Adipose tissue (tissue), 3 donors: ENCODE measurements around the gene CSMD2. TPM values are rescaled to one million over a fixed set of nuclear protein-coding genes. Genes with fewer than 3 reads are reported as not detected.

Experiments used
- H3K27ac ChIP-seq: one replicate; pipeline ENCODE4 v1.5.1; 2013; ENCODE audit warnings: low read depth, low read length
- WGBS, 3 donors: extraction: QIAGEN DNeasy Blood & Tissue Kit; methylation state at CpG; one replicate each; pipeline ENCODE4 v1.1.7; 2013; 5-methylcytosine and 5-hydroxymethylcytosine counted together
- polyA plus RNA-seq, 3 donors: library from polyadenylated mRNA; stranded (reverse); fragments of 200-250 nt; gene quantifications; one replicate each; pipeline ENCODE4 v1.2.3, GENCODE V29; 2013
- donor health status: healthy with polysubstance abuse.
- donor health status: Bipolar disorder and iron deficiency.
- donor health status: healthy.

The CSMD2 gene
- polyA plus RNA-seq, 3 donors = under 0.01 to 0.21 (median 0.07) TPM

GRCh38 chr1:34163792-34164731, 968 bp downstream of the CSMD2 start:
- WGBS, 3 donors = 1 to 2% (median 1%) methylated on average over 57 to 75 of the region's 75 CpGs
- no peak overlapping the region for H3K27ac ChIP-seq

- WGBS, 3 donors = 2 to 3% (median 2%) methylated on average over 44 to 46 of the region's 46 CpGs
- H3K27ac ChIP-seq = no peak overlapping the region
These were observed 1.9 kb downstream of the CSMD2 start for GRCh38 chr1:34162852-34163766.

- no peak overlapping the region for H3K27ac ChIP-seq
- WGBS, 3 donors = 43 to 62% (median 55%) methylated on average over 3 of the region's 3 CpGs
These were observed 8.3 kb downstream of the CSMD2 start for GRCh38 chr1:34156739-34157138.

GRCh38 chr1:34155860-34156259, 9.2 kb downstream of the CSMD2 start:
- WGBS, 3 donors = 67 to 76% (median 73%) methylated on average over 2 of the region's 2 CpGs

GRCh38 chr1:34153246-34153645, 11.8 kb downstream of the CSMD2 start:
- no peak overlapping the region for H3K27ac ChIP-seq
- 82 to 94% (median 92%) methylated on average over 4 of the region's 4 CpGs for WGBS, 3 donors

More at GRCh38 chr1:34155860-34156259, 9.2 kb downstream of the CSMD2 start:
- no peak overlapping the region for H3K27ac ChIP-seq

GRCh38 chr1:34149501-34149900, 15.5 kb downstream of the CSMD2 start:
- WGBS, 3 donors = 32 to 38% (median 33%) methylated on average over 3 of the region's 3 CpGs
- H3K27ac ChIP-seq = no peak overlapping the region

- H3K27ac ChIP-seq = no peak overlapping the region
- WGBS, 3 donors = 10 to 11% (median 11%) methylated on average over 4 of the region's 4 CpGs
These were observed 17.7 kb downstream of the CSMD2 start for GRCh38 chr1:34147301-34147700.

- WGBS, 3 donors = 72 to 80% (median 76%) methylated on average over 6 of the region's 6 CpGs
- H3K27ac ChIP-seq = no peak overlapping the region
These were observed 20.3 kb downstream of the CSMD2 start for GRCh38 chr1:34144766-34145165.

GRCh38 chr1:34143975-34144374, 21.1 kb downstream of the CSMD2 start:
- 46 to 91% (median 87%) methylated on average over 2 of the region's 2 CpGs for WGBS, 3 donors

GRCh38 chr1:34140011-34140676, 24.9 kb downstream of the CSMD2 start:
- WGBS, 3 donors = 50 to 64% (median 57%) methylated on average over 7 of the region's 7 CpGs
- no peak overlapping the region for H3K27ac ChIP-seq

More at GRCh38 chr1:34143975-34144374, 21.1 kb downstream of the CSMD2 start:
- H3K27ac ChIP-seq = no peak overlapping the region

GRCh38 chr1:34137411-34137810, 27.6 kb downstream of the CSMD2 start:
- WGBS, 3 donors = 70 to 77% (median 72%) methylated on average over 3 of the region's 3 CpGs

GRCh38 chr1:34132161-34132420, 32.9 kb downstream of the CSMD2 start:
- 83 to 85% (median 84%) methylated on average over 4 of the region's 4 CpGs for WGBS, 3 donors
- no peak overlapping the region for H3K27ac ChIP-seq

More at GRCh38 chr1:34137411-34137810, 27.6 kb downstream of the CSMD2 start:
- no peak overlapping the region for H3K27ac ChIP-seq

GRCh38 chr1:34131396-34132160, 33.5 kb downstream of the CSMD2 start:
- H3K27ac ChIP-seq = no peak overlapping the region
- 89 to 92% (median 90%) methylated on average over 3 of the region's 3 CpGs for WGBS, 3 donors

GRCh38 chr1:34130306-34130705, 34.7 kb downstream of the CSMD2 start:
- 72 to 92% (median 86%) methylated on average over 5 of the region's 5 CpGs for whole genome bisulfite sequencing, 3 donors
- H3K27ac ChIP-seq = no peak overlapping the region

- no peak overlapping the region for H3K27ac ChIP-seq
- WGBS, 3 donors = 73 to 76% (median 74%) methylated on average over 6 of the region's 6 CpGs
These were observed 35.4 kb downstream of the CSMD2 start for GRCh38 chr1:34129630-34130029.

- H3K27ac ChIP-seq = no peak overlapping the region
- WGBS, 3 donors = 79 to 89% (median 87%) methylated on average over 13 of the region's 13 CpGs
These were observed 36.7 kb downstream of the CSMD2 start for GRCh38 chr1:34128186-34128889.
